ENCODE data around the gene ESYT2.

The ESYT2 gene

DNA sequence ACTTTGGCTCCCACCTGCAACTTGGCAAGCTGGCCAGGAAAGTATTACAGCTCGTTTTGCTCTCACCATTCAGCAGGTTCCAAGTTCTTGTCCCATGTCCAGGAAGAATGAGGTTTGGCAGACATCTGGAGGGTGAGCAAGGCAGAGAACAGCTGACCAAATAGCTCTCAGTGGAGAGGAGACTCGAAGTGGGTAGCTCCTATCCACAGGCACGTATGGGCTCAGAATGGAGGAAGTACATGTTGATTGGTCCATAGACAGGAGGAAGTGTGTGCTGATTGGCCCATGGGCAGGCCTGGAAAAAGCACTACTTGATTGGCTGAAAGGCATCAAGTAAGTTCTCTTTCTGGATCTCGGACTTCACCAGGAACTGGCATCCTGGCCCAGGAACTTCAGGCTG lies 121.7 kb downstream of the ESYT2 start:
- no peak overlapping the region for H3K27ac ChIP-seq
- TF ChIP-seq, protein P1, sequence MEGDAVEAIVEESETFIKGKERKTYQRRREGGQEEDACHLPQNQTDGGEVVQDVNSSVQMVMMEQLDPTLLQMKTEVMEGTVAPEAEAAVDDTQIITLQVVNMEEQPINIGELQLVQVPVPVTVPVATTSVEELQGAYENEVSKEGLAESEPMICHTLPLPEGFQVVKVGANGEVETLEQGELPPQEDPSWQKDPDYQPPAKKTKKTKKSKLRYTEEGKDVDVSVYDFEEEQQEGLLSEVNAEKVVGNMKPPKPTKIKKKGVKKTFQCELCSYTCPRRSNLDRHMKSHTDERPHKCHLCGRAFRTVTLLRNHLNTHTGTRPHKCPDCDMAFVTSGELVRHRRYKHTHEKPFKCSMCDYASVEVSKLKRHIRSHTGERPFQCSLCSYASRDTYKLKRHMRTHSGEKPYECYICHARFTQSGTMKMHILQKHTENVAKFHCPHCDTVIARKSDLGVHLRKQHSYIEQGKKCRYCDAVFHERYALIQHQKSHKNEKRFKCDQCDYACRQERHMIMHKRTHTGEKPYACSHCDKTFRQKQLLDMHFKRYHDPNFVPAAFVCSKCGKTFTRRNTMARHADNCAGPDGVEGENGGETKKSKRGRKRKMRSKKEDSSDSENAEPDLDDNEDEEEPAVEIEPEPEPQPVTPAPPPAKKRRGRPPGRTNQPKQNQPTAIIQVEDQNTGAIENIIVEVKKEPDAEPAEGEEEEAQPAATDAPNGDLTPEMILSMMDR (conservative IDR thresholded peaks at IDR 0.05): no peak

DNA sequence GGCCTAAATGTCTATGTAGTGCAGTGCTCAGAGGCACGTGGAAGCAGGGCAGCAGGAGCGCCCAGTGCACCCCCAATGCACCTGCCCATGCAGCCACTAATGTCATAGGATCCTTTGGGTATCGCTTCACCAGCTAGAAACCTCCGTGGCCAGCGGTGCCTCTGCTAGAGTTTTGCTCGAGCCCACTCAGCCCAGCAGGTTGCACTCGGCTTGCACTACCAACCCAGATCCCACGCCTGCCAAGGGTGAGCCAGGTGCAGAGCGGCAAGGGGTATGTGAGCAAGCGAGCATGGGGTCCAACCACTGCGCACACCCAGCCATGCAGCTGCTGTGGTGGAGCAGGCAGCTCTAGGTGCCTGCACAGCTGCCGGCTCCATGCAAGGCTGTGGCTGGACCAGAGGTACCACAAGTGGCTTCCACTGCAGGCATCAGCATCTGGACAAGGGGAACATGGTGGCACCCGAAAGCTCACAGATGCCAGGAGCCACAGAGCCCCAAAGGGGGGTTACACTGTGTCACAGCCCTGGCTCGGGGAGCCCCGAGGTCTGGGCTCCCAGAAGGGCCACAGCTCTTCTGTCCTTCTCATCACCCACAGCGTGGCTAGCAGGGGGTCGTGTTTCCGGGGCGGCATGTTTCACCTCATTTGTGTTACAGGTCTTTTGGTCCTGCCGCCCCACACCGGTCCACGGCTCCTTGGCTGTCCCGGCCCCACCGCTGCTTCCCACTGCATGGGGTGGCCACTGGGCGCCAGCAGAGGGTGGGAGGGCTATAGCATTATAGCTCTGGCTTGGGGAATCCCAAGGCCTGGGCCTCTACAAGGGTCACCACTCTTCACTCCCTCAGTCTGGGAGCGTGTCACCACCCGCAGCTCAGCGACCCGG lies 122.4 kb downstream of the ESYT2 start:
- no peak overlapping the region for H3K27ac ChIP-seq
- TF ChIP-seq, protein P1 (conservative IDR thresholded peaks at IDR 0.05): no peak

GRCh38 chr7:158706273-158706704 lies 123.0 kb downstream of the ESYT2 start:
- TF ChIP-seq, protein P1 (conservative IDR thresholded peaks at IDR 0.05): no peak
- peak overlapping the region; percentile 96; the same call in 1 of the 2 replicates for H3K27ac ChIP-seq

GRCh38 chr7:158705234-158705850 lies 124.0 kb downstream of the ESYT2 start:
- H3K27ac ChIP-seq: peak overlapping the region; percentile 96
- TF ChIP-seq, protein P1 (conservative IDR thresholded peaks at IDR 0.05): no peak

GRCh38 chr7:158704524-158705233 lies 124.6 kb downstream of the ESYT2 start, which contains the start of gene NCAPG2:
Gene NCAPG2, minus strand, starts transcription at chr7:158704804. Its CDS starts 2,905 bp downstream, at chr7:158701899.
- peak within 1 kb of the TSS; percentile 96 for H3K27ac ChIP-seq

GRCh38 chr7:158703679-158704523 lies 125.4 kb downstream of the ESYT2 start:
- peak overlapping the region; percentile 96 for H3K27ac ChIP-seq

More at GRCh38 chr7:158704524-158705233, 124.6 kb downstream of the ESYT2 start, which contains the start of gene NCAPG2:
- TF ChIP-seq, protein P1 (conservative IDR thresholded peaks at IDR 0.05): peak; percentile 24; the same call in 1 of the 2 replicates

- TF ChIP-seq, protein P1 (conservative IDR thresholded peaks at IDR 0.05): no peak
- H3K27ac ChIP-seq: peak overlapping the region; percentile 96; the same call in 1 of the 2 replicates
Observed at GRCh38 chr7:158702944-158703343, 126.4 kb downstream of the ESYT2 start.

Measured in VCaP (cell line).